ENCODE data around the gene CRYBG1.

The CRYBG1 gene

DNA sequence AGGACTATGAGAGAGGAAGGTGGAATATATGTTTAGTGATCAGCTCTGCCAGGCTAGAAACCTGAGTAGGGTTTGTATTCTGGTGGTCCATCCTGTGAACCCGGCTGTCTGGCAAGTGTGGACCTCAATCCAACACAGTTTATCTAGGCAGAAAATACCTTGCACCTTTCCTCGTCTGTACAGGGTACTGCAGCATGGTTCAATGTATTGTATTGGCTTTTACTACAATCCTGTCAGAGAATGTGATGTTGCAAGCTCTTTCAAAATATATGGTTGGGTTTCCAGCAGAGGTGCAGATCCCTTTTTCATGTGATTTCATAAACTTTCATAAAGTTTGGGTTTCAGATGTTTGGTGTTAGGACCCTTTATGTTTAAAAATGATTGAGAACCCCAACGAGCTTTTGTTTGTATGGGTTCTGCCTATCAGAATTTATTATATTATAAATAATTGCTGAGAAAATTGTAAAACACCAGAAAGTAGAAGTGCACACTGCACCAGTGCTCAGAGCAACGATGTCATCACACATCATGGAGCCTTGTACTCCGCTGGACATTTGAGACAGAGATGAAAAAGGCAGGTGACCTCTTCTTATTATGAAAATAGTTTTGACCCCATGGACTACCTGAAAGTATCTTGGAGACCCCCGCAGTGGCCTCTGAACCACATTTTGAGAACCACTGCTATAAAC is 162.2 kb downstream of the CRYBG1 start:
- no peak for DNase-seq (ENCODE audit: low read depth)

DNA sequence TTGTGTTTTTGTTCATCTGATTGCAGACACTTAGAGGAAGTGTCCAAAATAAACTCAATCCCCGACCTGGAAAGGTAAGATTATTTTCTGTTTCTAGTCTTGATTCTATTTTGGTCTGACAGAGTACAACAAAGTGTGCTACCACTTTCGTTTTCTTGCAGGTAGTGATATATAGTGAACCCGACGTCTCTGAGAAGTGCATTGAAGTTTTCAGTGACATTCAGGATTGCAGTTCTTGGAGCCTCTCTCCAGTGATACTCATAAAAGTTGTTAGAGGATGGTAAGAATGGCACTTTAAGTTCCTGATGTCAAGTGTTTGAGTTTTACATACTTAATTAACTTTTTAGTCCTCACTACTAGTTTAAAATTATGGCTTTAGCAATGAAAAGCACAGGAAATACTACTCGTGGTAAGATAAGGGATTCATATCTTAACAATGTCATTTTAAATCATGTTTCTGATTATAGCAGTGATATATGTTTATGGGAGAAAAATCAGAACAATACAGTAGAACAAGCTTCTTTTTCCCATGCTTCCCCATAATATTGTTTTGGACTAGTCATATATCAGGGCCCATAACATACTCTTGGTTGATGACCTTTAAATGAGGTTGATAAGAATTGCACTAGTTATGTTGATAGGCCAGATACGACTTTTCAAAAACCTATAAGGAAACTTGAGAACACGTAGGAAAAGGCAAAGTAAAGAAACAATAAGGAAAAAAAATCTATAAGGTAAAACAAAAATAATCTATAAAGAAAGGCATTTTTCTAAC is 164.8 kb downstream of the CRYBG1 start:
- no peak for DNase-seq (ENCODE audit: low read depth)

DNA sequence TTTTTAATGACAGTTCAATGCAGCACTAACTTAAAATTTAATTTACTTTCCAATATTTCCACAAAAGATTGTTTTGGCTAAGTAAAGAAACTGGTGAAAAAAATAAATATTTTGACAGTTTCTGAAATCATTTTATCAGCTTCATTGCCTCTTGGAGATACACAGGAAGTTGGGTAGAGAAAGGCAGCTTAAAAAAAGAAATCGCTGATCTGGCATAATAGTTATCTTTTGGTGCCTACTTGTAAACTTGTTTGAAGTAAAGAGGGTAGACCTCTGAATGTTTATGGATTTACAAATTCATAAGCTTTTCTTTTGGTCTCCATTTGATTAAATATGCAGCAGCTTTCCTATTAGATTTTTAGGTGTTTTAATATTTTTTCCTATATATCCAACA is 165.4 kb downstream of the CRYBG1 start:
- no peak for DNase-seq (ENCODE audit: low read depth)

DNA sequence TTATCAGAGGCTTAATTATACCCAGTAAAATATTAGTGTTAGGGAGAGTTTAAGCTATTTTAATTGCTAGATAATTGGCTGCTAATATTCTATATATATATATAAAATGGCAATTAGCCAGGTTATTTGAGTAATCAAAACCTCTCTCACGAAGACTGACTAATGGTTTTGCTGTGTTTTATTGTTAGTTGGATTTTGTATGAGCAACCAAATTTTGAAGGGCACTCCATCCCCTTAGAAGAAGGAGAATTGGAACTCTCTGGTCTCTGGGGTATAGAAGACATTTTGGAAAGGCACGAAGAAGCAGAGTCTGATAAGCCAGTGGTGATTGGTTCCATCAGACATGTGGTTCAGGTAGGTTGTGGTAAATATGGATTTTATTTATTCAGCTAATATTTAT is 166.6 kb downstream of the CRYBG1 start:
- DNase-seq (ENCODE audit: low read depth) = no peak

DNA sequence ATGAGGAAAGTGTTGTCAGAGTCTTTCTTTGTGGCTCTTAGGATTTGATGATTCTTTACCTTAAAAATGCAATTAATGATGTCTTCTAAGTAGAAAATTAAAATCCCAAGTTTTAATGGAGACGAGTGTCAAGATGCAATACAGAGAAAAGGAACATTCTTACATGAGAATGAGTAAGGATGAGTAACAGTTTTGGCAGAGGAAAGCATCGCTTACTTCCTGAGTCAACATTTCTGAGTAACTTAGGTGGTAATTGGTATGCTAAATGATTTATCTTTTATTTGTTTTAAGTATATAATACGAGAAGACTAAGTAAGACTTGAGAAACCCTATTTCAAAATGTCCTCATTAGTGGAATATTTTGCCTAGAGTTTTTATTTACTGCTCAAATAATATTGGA is 167.5 kb downstream of the CRYBG1 start:
- DNase-seq (ENCODE audit: low read depth) = peak; percentile 89

DNA sequence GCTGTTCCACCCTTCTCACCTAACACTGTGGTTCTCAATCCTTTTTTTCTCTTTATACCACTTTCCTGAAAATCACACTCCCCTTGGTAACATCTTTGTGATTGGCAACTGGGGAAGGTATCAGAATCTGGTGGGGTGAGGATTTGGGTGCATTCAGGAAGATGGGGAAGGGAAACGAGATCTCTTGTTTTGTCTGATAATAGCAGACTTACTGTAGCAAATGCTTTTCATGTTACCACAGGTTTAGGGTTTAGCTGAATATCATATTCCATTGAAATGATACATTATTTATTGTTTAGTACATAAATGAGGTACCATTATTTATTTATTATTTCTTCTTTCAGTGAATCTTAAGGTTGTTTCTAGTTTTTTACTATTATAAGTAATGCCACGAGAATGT is 168.0 kb downstream of the CRYBG1 start:
- no peak for DNase-seq (ENCODE audit: low read depth)

DNA sequence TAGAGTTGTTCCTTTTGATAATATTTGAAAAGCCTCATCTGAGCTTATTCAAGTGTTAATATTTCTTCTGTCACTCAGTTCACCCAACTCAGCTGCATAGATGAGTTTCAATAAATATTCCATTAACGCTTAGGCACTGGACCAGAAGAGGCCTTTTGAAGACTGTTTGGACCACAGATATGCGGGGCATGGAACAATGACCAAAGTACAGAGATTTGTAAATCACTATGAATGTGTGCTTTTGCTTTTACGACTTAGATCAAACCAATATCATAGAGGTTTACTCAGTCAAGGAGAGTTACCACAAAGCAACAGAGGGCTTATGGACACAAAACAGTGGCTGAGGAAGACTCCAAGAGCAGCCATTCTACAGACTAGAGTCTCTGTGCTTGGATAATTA is 168.9 kb downstream of the CRYBG1 start:
- DNase-seq (ENCODE audit: low read depth) = no peak

DNA sequence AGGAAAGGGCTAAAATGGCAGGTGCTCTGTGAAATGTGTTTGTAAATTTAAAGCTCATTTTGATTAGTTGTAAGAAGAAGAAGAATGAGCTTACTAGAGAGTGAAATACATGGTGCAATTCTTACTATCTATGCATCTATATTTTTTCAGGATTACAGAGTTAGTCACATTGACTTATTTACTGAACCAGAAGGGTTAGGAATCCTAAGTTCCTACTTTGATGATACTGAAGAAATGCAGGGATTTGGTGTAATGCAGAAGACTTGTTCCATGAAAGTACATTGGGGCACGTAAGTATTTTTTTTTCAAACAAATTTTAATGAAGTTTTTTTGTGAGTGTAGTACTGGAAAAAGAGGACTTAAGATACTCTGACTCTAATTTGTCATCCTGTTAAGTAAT is 169.5 kb downstream of the CRYBG1 start:
- DNase-seq (ENCODE audit: low read depth) = no peak

DNA sequence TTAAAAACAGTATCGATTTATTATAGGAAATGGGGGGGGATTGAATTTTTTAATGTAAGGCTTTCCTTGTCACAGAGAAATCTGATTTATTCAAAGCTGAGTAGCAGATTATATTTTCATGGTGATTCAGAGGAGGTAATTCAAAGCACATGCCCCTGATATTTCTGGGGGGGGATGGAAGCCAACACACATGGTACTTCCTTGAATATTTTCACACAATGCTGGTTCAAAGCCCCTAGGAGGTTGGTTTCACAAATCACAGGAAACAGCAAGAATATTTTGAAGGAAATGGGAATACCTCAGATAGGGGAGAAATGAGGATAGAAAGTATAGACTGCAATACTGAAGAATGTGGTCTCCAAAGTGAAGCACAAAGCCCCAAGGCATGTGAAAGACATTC is 170.0 kb downstream of the CRYBG1 start:
- no peak for DNase-seq (ENCODE audit: low read depth)

DNA sequence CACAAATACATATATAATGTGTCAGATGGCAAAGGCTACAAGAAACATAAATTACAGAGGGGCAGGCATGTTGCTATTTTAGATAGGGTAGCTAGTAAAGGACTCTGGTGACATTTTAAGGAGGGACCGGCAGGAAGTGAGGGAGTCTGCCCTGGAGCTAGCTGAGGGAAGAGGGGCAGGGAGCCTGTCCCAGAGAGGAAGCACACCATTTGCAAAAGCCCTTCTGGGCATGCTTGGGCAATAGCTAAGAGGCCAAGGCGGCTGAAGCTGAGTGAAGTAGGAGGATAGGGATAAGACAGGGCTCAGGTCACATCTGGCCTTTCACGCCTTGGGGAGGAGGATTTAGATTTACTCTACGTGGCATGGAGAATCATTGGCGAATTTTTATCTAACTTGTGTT is 172.5 kb downstream of the CRYBG1 start:
- DNase-seq (ENCODE audit: low read depth) = no peak

DNA sequence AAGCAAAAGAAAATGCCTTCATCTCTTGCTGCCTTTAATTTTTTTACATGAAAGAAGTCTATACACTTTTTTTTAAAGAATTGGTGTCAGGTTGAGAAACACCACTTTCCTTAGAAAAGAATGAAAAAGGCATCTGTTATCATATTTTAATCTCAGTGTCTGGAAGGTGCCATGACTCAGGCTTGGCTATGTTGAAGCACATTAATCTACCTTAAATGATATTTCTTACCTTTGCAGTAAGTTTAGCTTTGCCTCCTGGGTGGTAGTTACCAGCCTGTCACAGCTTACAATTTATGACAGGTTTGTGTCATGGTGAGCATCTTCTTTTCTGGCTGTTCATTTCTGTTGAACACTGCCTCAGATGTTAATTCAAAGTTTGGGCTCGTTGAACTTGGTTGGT is 173.5 kb downstream of the CRYBG1 start:
- DNase-seq (ENCODE audit: low read depth) = no peak

DNA sequence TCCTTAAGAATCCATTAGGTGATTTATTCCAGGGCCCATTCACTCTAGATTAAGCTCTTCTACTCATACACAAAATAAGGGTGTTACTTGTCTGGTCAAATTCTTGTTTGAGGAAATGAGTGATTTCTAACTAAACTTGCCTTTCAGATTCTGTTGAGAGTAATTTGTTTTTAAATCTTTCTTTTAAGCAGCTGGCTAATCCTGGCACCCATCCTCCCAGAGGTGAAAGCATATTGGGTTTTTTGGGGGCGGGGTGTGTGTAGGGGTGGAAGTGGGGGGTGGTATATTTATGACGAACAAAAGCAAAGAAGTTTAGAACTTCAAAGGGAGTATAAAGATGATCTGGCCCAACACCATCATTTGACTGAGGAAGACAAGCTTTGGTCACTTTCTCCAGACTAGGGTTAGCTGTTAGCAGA is 174.1 kb downstream of the CRYBG1 start:
- no peak for DNase-seq (ENCODE audit: low read depth)

DNA sequence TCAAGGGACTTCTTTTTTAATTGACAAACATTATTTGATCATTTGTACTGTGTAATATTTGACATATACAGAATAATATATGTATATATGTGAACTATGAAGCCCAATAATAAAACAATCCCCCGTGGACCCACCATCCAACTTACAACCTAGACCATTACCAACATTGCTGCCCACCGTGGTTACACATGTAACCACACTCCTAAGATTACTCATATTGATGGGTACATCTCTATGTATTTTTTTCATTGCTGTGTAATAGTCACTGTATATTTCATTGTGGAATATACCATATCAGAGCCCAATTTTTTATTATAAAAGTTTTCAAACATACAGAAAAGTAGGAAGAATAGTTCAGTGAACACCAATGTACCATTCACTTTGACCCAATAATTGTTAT is 174.5 kb downstream of the CRYBG1 start:
- DNase-seq (ENCODE audit: low read depth) = no peak

DNA sequence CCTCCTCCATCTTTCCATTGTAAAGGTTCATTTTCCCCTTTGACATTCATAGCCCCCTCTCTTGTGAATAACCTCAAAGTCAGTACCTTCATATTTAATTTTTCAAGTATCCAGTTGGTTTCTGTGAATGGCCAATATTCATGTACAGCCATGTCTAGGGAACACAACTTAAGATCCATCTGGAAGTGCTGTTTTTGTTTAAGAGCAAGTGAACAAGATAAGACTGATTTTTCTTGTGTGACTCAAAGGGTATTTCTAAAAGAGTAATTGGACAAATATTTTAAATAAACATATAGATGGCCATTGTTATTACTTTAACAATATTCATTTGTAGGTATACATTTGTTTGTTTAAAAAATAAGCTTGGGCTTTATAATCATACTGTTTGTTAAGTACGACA is 175.8 kb downstream of the CRYBG1 start:
- DNase-seq (ENCODE audit: low read depth) = no peak

DNA sequence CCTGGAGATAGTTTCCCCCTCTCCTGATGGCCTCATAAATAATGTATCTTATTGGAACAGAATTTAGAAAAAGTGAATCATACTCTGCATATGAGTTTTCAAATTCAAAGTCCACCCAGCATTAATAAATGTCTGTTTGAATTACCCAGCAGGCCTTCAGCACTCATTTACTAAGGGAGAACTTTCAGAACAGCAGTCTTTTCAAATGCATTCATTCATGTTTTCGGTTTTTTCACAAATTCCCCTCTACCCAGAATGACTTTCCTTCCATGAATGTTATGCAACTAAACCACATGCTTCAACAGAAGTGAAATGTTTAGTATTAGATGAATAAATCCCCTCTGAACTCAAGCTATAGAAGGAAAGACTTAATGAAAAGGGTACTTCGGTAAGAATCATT is 176.3 kb downstream of the CRYBG1 start:
- no peak for DNase-seq (ENCODE audit: low read depth)

DNA sequence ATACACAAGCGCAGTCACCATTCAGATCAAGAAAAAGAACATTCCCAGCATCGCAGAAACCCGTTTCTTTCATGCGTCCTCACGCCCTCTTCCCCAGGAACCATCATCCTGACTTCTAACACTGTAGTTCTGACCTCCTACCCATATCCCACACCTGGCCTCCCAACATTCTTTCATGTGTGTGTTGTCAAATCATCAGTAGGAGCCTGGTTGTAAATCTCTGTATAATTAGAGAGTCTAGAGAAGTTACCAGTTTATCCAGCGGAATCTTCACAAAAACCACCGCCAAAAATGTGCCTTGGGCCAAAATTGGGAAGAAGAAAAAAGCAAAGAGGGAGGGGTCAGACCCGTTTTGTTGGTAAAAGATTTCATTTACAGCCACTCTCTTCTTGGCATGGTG is 177.1 kb downstream of the CRYBG1 start:
- no peak for DNase-seq (ENCODE audit: low read depth)

DNA sequence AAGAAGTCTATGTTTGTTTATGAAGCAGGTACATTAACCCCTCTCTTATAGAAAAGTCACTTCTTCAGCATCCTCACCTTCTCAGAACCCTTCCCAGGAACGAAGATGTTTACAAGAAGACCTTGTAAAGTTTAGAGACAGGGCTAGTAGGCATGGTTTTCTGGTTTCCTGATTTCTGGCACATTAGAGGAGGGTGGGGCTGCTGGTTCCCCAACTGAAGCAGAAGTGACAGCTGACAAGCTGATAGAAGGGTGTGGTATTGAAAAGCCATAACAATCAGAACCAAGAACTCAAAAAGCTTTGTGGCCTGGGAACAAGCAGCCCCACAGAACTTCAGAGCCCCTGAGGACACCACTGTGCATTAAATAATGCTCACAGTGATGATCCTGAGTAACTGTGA is 177.6 kb downstream of the CRYBG1 start:
- DNase-seq (ENCODE audit: low read depth) = no peak

DNA sequence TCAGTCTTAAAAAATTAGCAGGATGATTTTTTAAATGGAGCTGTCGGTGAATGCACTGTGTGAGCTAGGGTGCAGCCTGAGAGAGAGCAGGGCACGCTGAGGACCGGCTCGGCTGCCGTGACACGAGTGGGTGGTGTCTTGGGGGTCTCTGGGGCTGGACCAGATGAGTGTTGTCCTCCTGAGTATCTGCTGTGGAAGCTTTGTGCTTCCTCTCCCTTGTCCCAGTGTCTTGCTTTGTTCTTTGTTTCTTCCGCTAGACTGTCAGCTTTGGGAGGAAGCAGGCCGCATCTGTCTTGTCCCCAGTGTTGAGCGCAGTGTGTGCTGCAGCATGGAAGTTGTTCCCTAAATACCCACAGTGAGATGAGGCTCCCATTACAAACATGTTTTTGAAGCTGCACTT is 179.4 kb downstream of the CRYBG1 start:
- DNase-seq (ENCODE audit: low read depth) = no peak

DNA sequence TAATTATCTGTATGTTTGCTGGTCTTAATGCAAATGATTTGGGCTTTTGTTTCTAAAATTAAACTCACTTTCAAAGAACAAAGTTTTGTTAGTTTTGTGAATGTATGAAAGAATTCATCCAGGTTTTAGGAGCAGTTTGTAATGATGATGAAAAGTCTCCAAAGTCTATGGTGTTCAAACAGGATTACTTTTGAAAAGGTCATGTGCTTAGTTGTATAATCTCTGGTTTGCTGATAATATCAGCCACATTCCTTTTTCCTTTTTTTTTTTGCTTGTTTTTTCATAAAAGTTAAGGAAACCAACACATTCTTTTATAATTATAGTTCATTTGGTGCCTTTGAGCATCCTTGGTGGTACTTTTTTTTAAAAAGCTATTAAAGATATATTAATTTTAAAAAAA is 179.9 kb downstream of the CRYBG1 start:
- no peak for DNase-seq (ENCODE audit: low read depth)

DNA sequence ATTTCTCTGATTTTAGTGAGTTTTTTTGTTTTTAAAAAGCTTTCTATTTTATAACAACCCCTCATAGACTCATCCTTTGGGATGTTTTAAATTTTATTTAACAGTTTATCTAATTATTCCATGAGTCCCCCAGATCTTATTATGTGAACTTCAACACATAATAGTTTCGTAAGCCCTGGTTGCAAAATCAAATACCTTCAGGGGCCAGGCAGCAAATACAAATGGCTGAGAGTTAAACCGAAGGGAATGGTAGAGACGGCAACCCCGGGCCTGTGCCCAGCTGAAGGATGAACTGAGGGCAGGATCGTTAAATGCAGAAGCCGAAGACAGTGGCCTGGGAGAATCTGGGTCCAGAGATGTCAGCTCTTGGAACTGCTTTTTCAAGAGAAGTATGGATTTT is 180.4 kb downstream of the CRYBG1 start:
- DNase-seq (ENCODE audit: low read depth) = no peak

DNA sequence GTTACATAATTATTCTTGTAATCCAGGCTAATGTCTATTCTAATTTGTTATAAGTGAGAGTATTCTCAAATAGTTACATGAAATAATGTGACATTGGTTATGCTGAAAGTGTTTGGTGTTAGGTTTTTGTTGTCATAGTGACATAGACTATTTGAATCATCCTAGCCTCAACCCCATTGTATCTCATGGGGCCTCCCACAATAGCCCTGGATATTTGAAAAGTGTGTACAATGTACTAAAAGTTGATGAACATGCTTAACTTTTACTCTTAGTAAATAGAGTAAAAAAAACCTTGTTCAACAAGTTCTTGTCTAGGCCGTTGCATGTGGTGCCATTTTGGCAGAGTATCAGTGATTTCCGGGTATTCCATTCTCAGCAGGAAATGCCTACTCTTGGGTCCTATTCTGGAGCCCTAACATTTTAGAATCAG is 185.8 kb downstream of the CRYBG1 start:
- no peak for DNase-seq (ENCODE audit: low read depth)

DNA sequence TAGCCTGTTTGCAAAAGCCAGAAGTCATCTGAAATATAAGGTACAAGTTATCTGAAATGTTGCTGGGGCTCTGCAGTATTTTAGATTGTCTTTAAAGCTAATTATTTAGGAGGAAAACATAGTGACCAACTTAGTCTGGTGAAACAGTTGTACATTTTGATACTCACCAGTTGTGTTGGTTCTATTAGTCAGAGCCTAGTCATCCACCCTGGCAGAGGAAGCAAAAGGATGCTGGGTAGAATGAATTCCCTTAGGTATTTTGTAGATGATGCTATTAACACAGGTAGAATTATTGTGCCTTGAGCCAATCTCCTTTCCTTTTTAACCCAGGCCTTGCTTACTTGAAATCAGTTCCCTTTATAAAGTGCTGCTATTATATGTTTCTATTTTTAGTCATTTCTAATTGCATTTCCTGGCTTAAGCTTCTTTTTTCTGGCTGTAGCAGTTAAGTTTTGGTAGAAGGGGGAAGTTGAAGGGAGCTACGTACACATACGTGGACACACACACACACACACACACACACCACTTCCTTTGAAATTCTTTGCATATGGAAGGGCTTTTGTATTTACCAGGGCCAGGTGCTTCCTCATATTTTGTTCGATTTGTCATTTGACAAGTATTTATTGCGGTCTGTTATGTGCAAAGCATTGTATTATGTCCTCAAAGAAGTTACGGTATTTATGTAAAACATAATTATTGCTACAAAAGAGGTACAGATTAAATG is 186.3 kb downstream of the CRYBG1 start:
- DNase-seq (ENCODE audit: low read depth) = no peak

Measured in GM04504 (cell line).